ENCODE measurements around the gene PRKCQ. TPM values are rescaled to one million over a fixed set of nuclear protein-coding genes. Genes with fewer than 3 reads are reported as not detected.

The PRKCQ gene
- total RNA-seq, 1 donor from 2014 or later, result 2.1 TPM

GRCh38 chr10:6558759-6559461 is 21.2 kb downstream of the PRKCQ start:
- Histone ChIP-seq H3K9me3 (ENCODE audit: insufficient read depth, low read depth, low read length) (no peaks in the 10 kb centered on the region), H3K27me3 (ENCODE audit: insufficient read depth, low read length) (no peaks in the 10 kb centered on the region), H3K9ac (ENCODE audit: low read length) (no peak overlapping the region), H3K79me2 (ENCODE audit: insufficient read depth, low read length) (no peaks in the 10 kb centered on the region), H3K4me3 (ENCODE audit: insufficient read depth, low read depth, low read length) (no peak overlapping the region), H2AFZ (ENCODE audit: low read depth, low read length) (no peak overlapping the region), H3K4me2 (ENCODE audit: low read length) (no peak overlapping the region), H3K27ac (ENCODE audit: low read depth, low read length) (no peak overlapping the region), H4K20me1 (ENCODE audit: insufficient read depth, low read length) (no peaks in the 10 kb centered on the region), H3K36me3 (ENCODE audit: insufficient read depth, low read length) (no peaks in the 10 kb centered on the region), H3K4me1 (ENCODE audit: insufficient read depth, low read length) (no peaks in the 10 kb centered on the region)
- Mint-ChIP-seq H3K4me1 (ENCODE audit: low read depth, unreplicated experiment) (no peaks in the 10 kb centered on the region), H3K27ac (ENCODE audit: unreplicated experiment) (no peak overlapping the region), H3K4me3 (ENCODE audit: unreplicated experiment) (no peak overlapping the region), H3K36me3 (ENCODE audit: low read depth, unreplicated experiment) (no peaks in the 10 kb centered on the region), H3K27me3 (ENCODE audit: low read depth, unreplicated experiment) (no peaks in the 10 kb centered on the region), H3K9me3 (ENCODE audit: unreplicated experiment) (no peaks in the 10 kb centered on the region)
- FAIRE-seq, result no peak
- no peak for DNase-seq (ENCODE audit: low read depth)
- TF ChIP-seq EZH2 (IDR thresholded peaks at IDR 0.05; ENCODE audit: insufficient read depth, low read length), result no peak
- TF ChIP-seq, protein P1, sequence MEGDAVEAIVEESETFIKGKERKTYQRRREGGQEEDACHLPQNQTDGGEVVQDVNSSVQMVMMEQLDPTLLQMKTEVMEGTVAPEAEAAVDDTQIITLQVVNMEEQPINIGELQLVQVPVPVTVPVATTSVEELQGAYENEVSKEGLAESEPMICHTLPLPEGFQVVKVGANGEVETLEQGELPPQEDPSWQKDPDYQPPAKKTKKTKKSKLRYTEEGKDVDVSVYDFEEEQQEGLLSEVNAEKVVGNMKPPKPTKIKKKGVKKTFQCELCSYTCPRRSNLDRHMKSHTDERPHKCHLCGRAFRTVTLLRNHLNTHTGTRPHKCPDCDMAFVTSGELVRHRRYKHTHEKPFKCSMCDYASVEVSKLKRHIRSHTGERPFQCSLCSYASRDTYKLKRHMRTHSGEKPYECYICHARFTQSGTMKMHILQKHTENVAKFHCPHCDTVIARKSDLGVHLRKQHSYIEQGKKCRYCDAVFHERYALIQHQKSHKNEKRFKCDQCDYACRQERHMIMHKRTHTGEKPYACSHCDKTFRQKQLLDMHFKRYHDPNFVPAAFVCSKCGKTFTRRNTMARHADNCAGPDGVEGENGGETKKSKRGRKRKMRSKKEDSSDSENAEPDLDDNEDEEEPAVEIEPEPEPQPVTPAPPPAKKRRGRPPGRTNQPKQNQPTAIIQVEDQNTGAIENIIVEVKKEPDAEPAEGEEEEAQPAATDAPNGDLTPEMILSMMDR (IDR thresholded peaks at IDR 0.05; ENCODE audit: insufficient read depth, low read depth, low read length), result no peak

DNA sequence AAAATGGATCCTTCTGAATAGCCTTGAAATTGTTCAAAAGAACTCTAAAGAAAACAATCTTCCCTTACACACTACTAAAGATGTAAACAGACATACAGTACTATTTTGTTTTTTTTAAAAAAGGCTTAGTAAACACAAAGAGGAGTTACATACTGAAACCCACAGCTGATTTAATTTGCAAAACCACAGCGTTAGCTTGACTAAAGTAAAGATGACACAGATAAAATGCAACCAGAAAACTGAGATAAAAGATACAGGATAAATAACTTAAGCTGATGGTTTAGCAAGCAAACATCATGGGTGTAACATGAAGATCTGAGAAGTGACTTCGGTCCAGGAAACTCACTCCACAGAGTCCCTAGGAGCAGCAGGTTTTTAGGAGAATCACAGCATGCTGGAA is 21.8 kb downstream of the PRKCQ start:
- Histone ChIP-seq H3K36me3 (ENCODE audit: insufficient read depth, low read length) (no peaks in the 10 kb centered on the region), H3K27ac (ENCODE audit: low read depth, low read length) (no peak overlapping the region), H3K79me2 (ENCODE audit: insufficient read depth, low read length) (no peaks in the 10 kb centered on the region), H2AFZ (ENCODE audit: low read depth, low read length) (no peak overlapping the region), H3K4me1 (ENCODE audit: insufficient read depth, low read length) (no peaks in the 10 kb centered on the region), H3K9me3 (ENCODE audit: insufficient read depth, low read depth, low read length) (no peaks in the 10 kb centered on the region), H3K4me2 (ENCODE audit: low read length) (no peak overlapping the region), H4K20me1 (ENCODE audit: insufficient read depth, low read length) (no peaks in the 10 kb centered on the region), H3K9ac (ENCODE audit: low read length) (no peak overlapping the region), H3K27me3 (ENCODE audit: insufficient read depth, low read length) (no peaks in the 10 kb centered on the region), H3K4me3 (ENCODE audit: insufficient read depth, low read depth, low read length) (no peak overlapping the region)
- DNase-seq (ENCODE audit: low read depth) (no peak), FAIRE-seq (no peak)
- Mint-ChIP-seq H3K4me3 (ENCODE audit: unreplicated experiment) (no peak overlapping the region), H3K27ac (ENCODE audit: unreplicated experiment) (no peak overlapping the region), H3K9me3 (ENCODE audit: unreplicated experiment) (no peaks in the 10 kb centered on the region), H3K36me3 (ENCODE audit: low read depth, unreplicated experiment) (no peaks in the 10 kb centered on the region), H3K4me1 (ENCODE audit: low read depth, unreplicated experiment) (no peaks in the 10 kb centered on the region), H3K27me3 (ENCODE audit: low read depth, unreplicated experiment) (no peaks in the 10 kb centered on the region)
- no peak for TF ChIP-seq EZH2 (IDR thresholded peaks at IDR 0.05; ENCODE audit: insufficient read depth, low read length)
- TF ChIP-seq, protein P1 (IDR thresholded peaks at IDR 0.05; ENCODE audit: insufficient read depth, low read depth, low read length), result no peak

DNA sequence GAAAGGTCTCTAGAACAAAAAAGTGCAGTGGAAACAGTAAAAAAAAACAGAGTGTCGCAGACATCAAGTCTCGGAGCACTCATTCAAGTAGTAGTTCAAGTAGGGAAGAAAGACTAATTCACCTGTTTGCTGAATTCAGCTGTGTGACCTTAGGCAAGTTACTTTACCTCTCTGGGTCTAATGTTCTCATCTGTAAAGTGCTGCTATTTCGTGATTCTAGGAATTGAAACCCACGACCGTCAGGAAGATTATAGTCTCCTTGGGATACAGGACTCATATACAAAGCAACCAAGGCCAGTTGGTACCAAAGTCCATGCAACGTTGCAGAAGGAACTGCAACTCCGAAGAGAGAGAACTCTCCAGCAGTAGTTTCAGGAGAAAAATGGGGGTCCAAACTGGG is 26.1 kb downstream of the PRKCQ start:
- no peaks in the 10 kb centered on the region for H3K36me3 ChIP-seq (ENCODE audit: insufficient read depth, low read length)
- H3K4me2 ChIP-seq (ENCODE audit: low read length), result no peak overlapping the region
- H3K4me3 ChIP-seq (ENCODE audit: insufficient read depth, low read depth, low read length), result no peak overlapping the region
- no peaks in the 10 kb centered on the region for H3K79me2 ChIP-seq (ENCODE audit: insufficient read depth, low read length)
- no peaks in the 10 kb centered on the region for H3K27me3 ChIP-seq (ENCODE audit: insufficient read depth, low read length)
- no peaks in the 10 kb centered on the region for H3K4me1 Mint-ChIP-seq (ENCODE audit: low read depth, unreplicated experiment)
- H2AFZ ChIP-seq (ENCODE audit: low read depth, low read length), result no peak overlapping the region
- no peaks in the 10 kb centered on the region for H3K9me3 ChIP-seq (ENCODE audit: insufficient read depth, low read depth, low read length)
- H3K27me3 Mint-ChIP-seq (ENCODE audit: low read depth, unreplicated experiment), result no peaks in the 10 kb centered on the region
- H3K27ac ChIP-seq (ENCODE audit: low read depth, low read length), result no peak overlapping the region
- no peak overlapping the region for H3K4me3 Mint-ChIP-seq (ENCODE audit: unreplicated experiment)
- no peak overlapping the region for H3K27ac Mint-ChIP-seq (ENCODE audit: unreplicated experiment)
- no peaks in the 10 kb centered on the region for H3K36me3 Mint-ChIP-seq (ENCODE audit: low read depth, unreplicated experiment)
- H3K9me3 Mint-ChIP-seq (ENCODE audit: unreplicated experiment), result peaks cover 2% of the 10 kb centered on the region
- H3K4me1 ChIP-seq (ENCODE audit: insufficient read depth, low read length), result no peaks in the 10 kb centered on the region
- H3K9ac ChIP-seq (ENCODE audit: low read length), result no peak overlapping the region
- DNase-seq (ENCODE audit: low read depth), result no peak
- no peak for TF ChIP-seq EZH2 (IDR thresholded peaks at IDR 0.05; ENCODE audit: insufficient read depth, low read length)
- TF ChIP-seq, protein P1 (IDR thresholded peaks at IDR 0.05; ENCODE audit: insufficient read depth, low read depth, low read length), result no peak
- FAIRE-seq, result no peak
- H4K20me1 ChIP-seq (ENCODE audit: insufficient read depth, low read length), result no peaks in the 10 kb centered on the region
